Measurements from ENCODE around the gene ZDHHC14. TPM values are rescaled to one million over a fixed set of nuclear protein-coding genes. Genes with fewer than 3 reads are reported as not detected.
A peak's percentile ranks its signal among the peaks of the same experiment; 100 is the strongest.

The ZDHHC14 gene
- total RNA-seq, 1 donor from 2014 or later, result 6.8 TPM

- H3K4me1 ChIP-seq (ENCODE audit: control insufficient read depth in 3 of 3, insufficient read depth in 3 of 3, low read length in 3 of 3), result peaks cover 0 to 10% (median 0%) of the 10 kb centered on the region in 3 donors
- H3K4me3 ChIP-seq (ENCODE audit: low read length in 3 of 3), result no peak overlapping the region
- H3K36me3 ChIP-seq (ENCODE audit: control insufficient read depth in 3 of 3, insufficient read depth in 3 of 3, low read length in 3 of 3), result no peaks in the 10 kb centered on the region
- peaks cover 0 to 5% (median 5%) of the 10 kb centered on the region in 3 donors for H3K9me3 ChIP-seq (ENCODE audit: control insufficient read depth in 3 of 3, low read length in 3 of 3)
- no peak overlapping the region for H3K27ac ChIP-seq (ENCODE audit: low read depth, low read length)
- H3K27me3 ChIP-seq (ENCODE audit: control insufficient read depth in 3 of 3, insufficient read depth in 3 of 3, low read length in 3 of 3), result peaks cover 0 to 2% (median 0%) of the 10 kb centered on the region in 3 donors
- H3K9ac ChIP-seq (ENCODE audit: low read depth in 1 of 3, low read length in 3 of 3), result no peak overlapping the region
Observed at GRCh38 chr6:157725836-157726235, 344.8 kb downstream of the ZDHHC14 start.

- no peaks in the 10 kb centered on the region for H3K36me3 ChIP-seq (ENCODE audit: control insufficient read depth in 3 of 3, insufficient read depth in 3 of 3, low read length in 3 of 3)
- H3K4me1 ChIP-seq (ENCODE audit: control insufficient read depth in 3 of 3, insufficient read depth in 3 of 3, low read length in 3 of 3), result peaks cover 0 to 10% (median 0%) of the 10 kb centered on the region in 3 donors
- H3K27ac ChIP-seq (ENCODE audit: low read depth, low read length), result peak overlapping the region; percentile 37
- H3K27me3 ChIP-seq (ENCODE audit: control insufficient read depth in 3 of 3, insufficient read depth in 3 of 3, low read length in 3 of 3), result no peaks in the 10 kb centered on the region
- H3K4me3 ChIP-seq (ENCODE audit: low read length in 3 of 3), result no peak overlapping the region
- H3K9me3 ChIP-seq (ENCODE audit: control insufficient read depth in 3 of 3, low read length in 3 of 3), result peaks cover 0 to 5% (median 5%) of the 10 kb centered on the region in 3 donors
- no peak overlapping the region for H3K9ac ChIP-seq (ENCODE audit: low read depth in 1 of 3, low read length in 3 of 3)
Observed at GRCh38 chr6:157726892-157727628, 346.1 kb downstream of the ZDHHC14 start.

Small RNA genes lying within 50 kb of the gene (small RNA-seq; reads per million reads assigned to genes)
- not detected for gene MIR3692

Other genes with a start within 250 kb of the ZDHHC14 start
- 6.8 TPM for gene TMEM242, start 57.7 kb upstream of the ZDHHC14 start, total RNA-seq

Data from skeletal muscle tissue (tissue), 5 donors.